ENCODE measurements around the gene CD1C. TPM values are rescaled to one million over a fixed set of nuclear protein-coding genes. Genes with fewer than 3 reads are reported as not detected.
A peak's percentile ranks its signal among the peaks of the same experiment; 100 is the strongest.

CD1C gene
- total RNA-seq = 1 to 10 TPM in 2 of 4 donors, not detected in 2; 2.1 to 7.1 TPM

- in situ Hi-C loops (cut with MboI; ENCODE audit: low pct_ligation_motif_present in 1 of 4, low pct_unique_long_range_greater_than_20kb in 1 of 4, low sequenced_read_pairs in 3 of 4) (no loop called here), intact Hi-C loops (cut with DNase I; ENCODE audit: low total_unique reads) (no loop called here)
- H3K27ac ChIP-seq = no peak within 1 kb of the TSS
- no peak for DNase-seq
- no peaks in the 10 kb centered on the region for H3K36me3 ChIP-seq
- no peaks in the 10 kb centered on the region for H3K27me3 ChIP-seq
- TF ChIP-seq POLR2A (IDR thresholded peaks at IDR 0.05) (no peak), CTCF (IDR thresholded peaks at IDR 0.05) (no peak), EP300 (IDR thresholded peaks at IDR 0.05; ENCODE audit: low read depth) (no peak), POLR2AphosphoS5 (IDR thresholded peaks at IDR 0.05) (no peak)
- no peaks in the 10 kb centered on the region for H3K9me3 ChIP-seq
- no peak within 1 kb of the TSS for H3K4me3 ChIP-seq
- no peaks in the 10 kb centered on the region for H3K4me1 ChIP-seq
- WGBS, 2 donors (ENCODE audit: low coverage in 1 of 2) = 69 to 80% methylated on average over 1 to 4 of the region's 4 CpGs
These were observed at the start of gene CD1C for GRCh38 chr1:158289811-158290210. TSS of gene CD1C (plus strand) at chr1:158289923. CDS start at chr1:158290065, 142 bp downstream.

GRCh38 chr1:158246650-158247049 is 43.1 kb upstream of the CD1C start:
- 85 to 87% methylated on average over 3 to 7 of the region's 7 CpGs for WGBS, 2 donors (ENCODE audit: low coverage in 1 of 2)
- H3K27me3 ChIP-seq = no peaks in the 10 kb centered on the region
- no peaks in the 10 kb centered on the region for H3K36me3 ChIP-seq
- intact Hi-C loops (cut with DNase I; ENCODE audit: low total_unique reads) = no loop called here
- no peak for DNase-seq
- H3K9me3 ChIP-seq = no peaks in the 10 kb centered on the region
- no peak overlapping the region for H3K27ac ChIP-seq
- TF ChIP-seq POLR2AphosphoS5 (IDR thresholded peaks at IDR 0.05) (no peak), EP300 (IDR thresholded peaks at IDR 0.05; ENCODE audit: low read depth) (no peak), CTCF (IDR thresholded peaks at IDR 0.05) (no peak), POLR2A (IDR thresholded peaks at IDR 0.05) (no peak)
- H3K4me3 ChIP-seq = no peak overlapping the region
- in situ Hi-C loops (cut with MboI; ENCODE audit: low pct_ligation_motif_present in 1 of 4, low pct_unique_long_range_greater_than_20kb in 1 of 4, low sequenced_read_pairs in 3 of 4) = no loop called here
- H3K4me1 ChIP-seq = no peaks in the 10 kb centered on the region

- Histone ChIP-seq H3K4me1 (no peaks in the 10 kb centered on the region), H3K4me3 (no peak overlapping the region), H3K27ac (no peak overlapping the region), H3K36me3 (no peaks in the 10 kb centered on the region), H3K27me3 (no peaks in the 10 kb centered on the region), H3K9me3 (no peaks in the 10 kb centered on the region)
- DNase-seq = peak; percentile 39
- intact Hi-C loops (cut with DNase I; ENCODE audit: low total_unique reads) = no loop called here
- in situ Hi-C loops (cut with MboI; ENCODE audit: low pct_ligation_motif_present in 1 of 4, low pct_unique_long_range_greater_than_20kb in 1 of 4, low sequenced_read_pairs in 3 of 4) = no loop called here
- 68% methylated on average over 3 of the region's 3 CpGs for WGBS, 2 donors (ENCODE audit: low coverage in 1 of 2)
- TF ChIP-seq EP300 (IDR thresholded peaks at IDR 0.05; ENCODE audit: low read depth) (no peak), CTCF (IDR thresholded peaks at IDR 0.05) (no peak), POLR2AphosphoS5 (IDR thresholded peaks at IDR 0.05) (no peak), POLR2A (IDR thresholded peaks at IDR 0.05) (no peak)
These were observed 41.6 kb upstream of the CD1C start for GRCh38 chr1:158248118-158248517.

DNA sequence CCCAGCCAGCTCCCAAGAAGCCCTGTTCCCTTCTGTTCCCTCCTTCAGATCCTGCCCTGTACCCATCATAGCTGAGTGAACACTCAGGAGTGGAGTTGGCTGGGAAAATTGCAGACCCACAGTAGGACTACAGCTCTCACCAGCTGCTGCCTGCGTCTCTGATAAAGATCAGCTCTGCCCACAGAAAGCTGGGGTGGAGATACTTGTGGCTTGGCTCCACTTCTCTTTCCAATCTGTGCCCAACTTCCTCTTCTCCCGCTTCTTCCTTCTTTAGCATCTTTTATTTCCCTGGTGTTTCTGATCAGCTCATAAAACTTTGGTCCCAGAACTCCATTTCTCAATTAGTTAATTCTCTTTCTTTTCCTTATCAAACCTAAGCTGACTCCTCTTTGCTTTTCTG is 41.0 kb upstream of the CD1C start:
- WGBS, 2 donors (ENCODE audit: low coverage in 1 of 2) = 50% methylated on average over 2 of the region's 2 CpGs; no CpG with 5 or more reads in 1 of the 2 donors

More for the DNA sequence above, 41.0 kb upstream of the CD1C start:
- no peaks in the 10 kb centered on the region for H3K27me3 ChIP-seq
- no peak overlapping the region for H3K27ac ChIP-seq
- in situ Hi-C loops (cut with MboI; ENCODE audit: low pct_ligation_motif_present in 1 of 4, low pct_unique_long_range_greater_than_20kb in 1 of 4, low sequenced_read_pairs in 3 of 4) (no loop called here), intact Hi-C loops (cut with DNase I; ENCODE audit: low total_unique reads) (no loop called here)
- no peak for TF ChIP-seq CTCF (IDR thresholded peaks at IDR 0.05)
- TF ChIP-seq EP300 (IDR thresholded peaks at IDR 0.05; ENCODE audit: low read depth) = no peak
- TF ChIP-seq POLR2AphosphoS5 (IDR thresholded peaks at IDR 0.05) = no peak
- no peak for TF ChIP-seq POLR2A (IDR thresholded peaks at IDR 0.05)
- H3K36me3 ChIP-seq = no peaks in the 10 kb centered on the region
- DNase-seq = no peak
- no peak overlapping the region for H3K4me3 ChIP-seq
- no peaks in the 10 kb centered on the region for H3K9me3 ChIP-seq
- H3K4me1 ChIP-seq = no peaks in the 10 kb centered on the region

All from transverse colon (tissue), 4 donors.